A673 (cell line): ENCODE data around the gene ZNG1F. TPM values are rescaled to one million over a fixed set of nuclear protein-coding genes. Genes with fewer than 3 reads are reported as not detected.
"Not testable (repeated sequence)": the region's sequence is repeated elsewhere in the genome, so short reads cannot be mapped to it uniquely, and the experiment has no call there.

ENCODE experiments used
- BruUV-seq: library from RNA; stranded (reverse); fragments of 400-500 nt; replicated peaks from 2 replicates; lab custom pipeline; 2021; lab: Mats Ljungman, UMichigan
- CTCF ChIA-PET: fragments of 300-600 bp; sonication (Branson Sonifier 250); formaldehyde crosslinking; loops from one replicate; lab custom pipeline; 2022; ENCODE audit warnings: antibody characterized with exemption; lab: Charles Lee
- POLR2A ChIA-PET: fragments of 300-600 bp; sonication (Branson Sonifier 250); formaldehyde crosslinking; loops from one replicate; lab custom pipeline; 2022; ENCODE audit warnings: antibody characterized with exemption; ENCODE audit not compliant: low non-redundant PET; lab: Charles Lee
- DNase-seq: peaks from one replicate; pipeline ENCODE4 v3.0.0-alpha.2; 2015; ENCODE audit warnings: low spot score
- H3K27ac ChIP-seq: fragments of 200-600 bp; sonication (generic); 2 replicates; pipeline ENCODE4 v1.5.1; 2016; ENCODE audit warnings: mixed run types, low read depth, mild to moderate bottlenecking, mixed read lengths, antibody characterized with exemption, low read length; ENCODE audit not compliant: poor library complexity, severe bottlenecking
- H3K27me3 ChIP-seq: fragments of 200-600 bp; sonication (generic); replicated peaks from 2 replicates; pipeline ENCODE4 v1.6.1; 2017; ENCODE audit warnings: mixed run types, low read depth, mild to moderate bottlenecking, mixed read lengths, antibody characterized with exemption, low read length; ENCODE audit not compliant: insufficient read depth, poor library complexity
- H3K36me3 ChIP-seq: fragments of 200-600 bp; sonication (generic); 2 replicates; pipeline ENCODE4 v1.6.1; 2016; ENCODE audit warnings: mixed run types, mild to moderate bottlenecking, mixed read lengths, antibody characterized with exemption, low read length; ENCODE audit not compliant: insufficient read depth, poor library complexity, severe bottlenecking
- H3K4me1 ChIP-seq: fragments of 200-600 bp; sonication (generic); 2 replicates; pipeline ENCODE4 v1.6.1; 2017; ENCODE audit warnings: mixed run types, mild to moderate bottlenecking, mixed read lengths, antibody characterized with exemption, low read length; ENCODE audit not compliant: insufficient read depth, poor library complexity, severe bottlenecking
- H3K4me3 ChIP-seq: fragments of 200-600 bp; sonication (generic); 2 replicates; pipeline ENCODE4 v1.5.1; 2016; ENCODE audit warnings: low read depth, mixed run types, mild to moderate bottlenecking, mixed read lengths, low read length; ENCODE audit not compliant: poor library complexity, severe bottlenecking
- H3K9me3 ChIP-seq: fragments of 200-600 bp; sonication (generic); 2 replicates; pipeline ENCODE4 v1.6.1; 2016; ENCODE audit warnings: mixed run types, low read depth, mild to moderate bottlenecking, mixed read lengths, antibody characterized with exemption, low read length; ENCODE audit not compliant: poor library complexity, severe bottlenecking
- EZH2 ChIP-seq: fragments of 200-600 bp; sonication (generic); IDR thresholded peaks from 2 replicates; pipeline ENCODE4 v1.6.1; 2017; ENCODE audit warnings: borderline replicate concordance, low read depth, mild to moderate bottlenecking, mixed read lengths, antibody characterized with exemption, low read length; ENCODE audit not compliant: poor library complexity, severe bottlenecking
- intact Hi-C: fragments of 100-400 bp; cut with micrococcal nuclease; formaldehyde crosslinking; loops from one replicate; pipeline ENCODE4 v1.10.0; 2022; ENCODE audit not compliant: unreplicated experiment
- total RNA-seq: library from RNA; stranded (reverse); gene quantifications from 2 replicates; pipeline ENCODE4 v1.2.3, GENCODE V29; 2021
- TF ChIP-seq, protein P1 (sequence below): fragments of 300-800, 200-600 bp; sonication (generic); conservative IDR thresholded peaks from 2 replicates; pipeline ENCODE4 v1.5.1; 2017; ENCODE audit warnings: low read depth, mild to moderate bottlenecking, antibody characterized with exemption, low read length, moderate library complexity, mixed read lengths

The ZNG1F gene
- total RNA-seq, 1 experiment from 2014 or later: 8.0 TPM

DNA sequence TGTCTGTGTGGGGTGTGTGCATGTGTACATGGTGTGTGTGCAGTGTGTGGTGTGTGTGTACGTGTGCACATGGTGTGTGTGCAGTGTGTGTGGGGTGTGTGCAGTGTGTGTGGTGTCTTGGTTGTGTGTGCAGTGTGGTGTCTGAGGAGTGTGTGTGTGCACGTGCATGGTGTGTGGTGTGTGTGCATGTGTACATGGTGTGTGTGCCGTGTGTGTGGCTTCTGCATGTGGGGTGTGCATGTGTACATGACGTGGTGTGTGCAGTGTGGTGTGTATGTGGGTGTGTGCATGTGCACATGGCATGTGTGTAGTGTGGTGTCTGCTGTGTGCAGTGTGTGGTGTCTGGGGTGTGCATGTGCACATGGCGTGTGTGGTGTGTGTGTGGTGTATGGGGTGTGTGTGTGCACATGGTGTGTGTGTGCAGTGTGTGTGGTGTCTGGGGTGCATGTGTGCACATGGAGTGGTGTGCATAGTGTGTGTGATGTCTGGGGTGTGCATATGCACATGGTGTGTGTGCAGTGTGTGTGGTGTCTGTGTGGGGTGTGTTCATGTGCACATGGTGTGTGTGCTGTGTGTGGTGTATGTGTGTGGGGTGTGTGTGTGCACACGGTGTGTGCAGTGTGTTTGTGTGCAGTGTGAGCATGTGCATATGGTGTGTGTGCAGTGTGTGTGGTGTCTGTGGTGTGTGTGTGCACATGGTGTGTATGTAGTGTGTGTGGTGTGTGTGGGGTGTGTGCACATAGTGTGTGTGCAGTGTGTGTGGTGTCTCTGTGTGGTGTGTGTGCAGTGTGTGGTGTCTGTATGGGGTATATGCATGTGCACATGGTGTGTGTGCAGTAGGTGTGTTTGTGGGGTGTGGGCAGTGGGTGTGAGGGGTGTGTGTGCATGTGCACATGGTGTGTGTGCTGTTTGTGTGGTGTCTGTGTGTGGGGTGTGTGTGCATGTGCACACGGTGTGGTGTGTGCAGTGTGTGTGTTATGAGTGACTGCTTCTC is 40.6 kb upstream of the ZNG1F start:
- no peak overlapping the region for H3K4me3 ChIP-seq
- CTCF ChIA-PET: no interaction called here
- H3K27me3 ChIP-seq: no peaks in the 10 kb centered on the region
- H3K36me3 ChIP-seq: no peaks in the 10 kb centered on the region
- intact Hi-C loops: no loop called here
- BruUV-seq: no TSS peak
- no peaks in the 10 kb centered on the region for H3K4me1 ChIP-seq
- no peak overlapping the region for H3K27ac ChIP-seq
- peaks cover 14% of the 10 kb centered on the region for H3K9me3 ChIP-seq
- DNase-seq: peak; percentile 31
- POLR2A ChIA-PET: no interaction called here
- TF ChIP-seq, protein P1, sequence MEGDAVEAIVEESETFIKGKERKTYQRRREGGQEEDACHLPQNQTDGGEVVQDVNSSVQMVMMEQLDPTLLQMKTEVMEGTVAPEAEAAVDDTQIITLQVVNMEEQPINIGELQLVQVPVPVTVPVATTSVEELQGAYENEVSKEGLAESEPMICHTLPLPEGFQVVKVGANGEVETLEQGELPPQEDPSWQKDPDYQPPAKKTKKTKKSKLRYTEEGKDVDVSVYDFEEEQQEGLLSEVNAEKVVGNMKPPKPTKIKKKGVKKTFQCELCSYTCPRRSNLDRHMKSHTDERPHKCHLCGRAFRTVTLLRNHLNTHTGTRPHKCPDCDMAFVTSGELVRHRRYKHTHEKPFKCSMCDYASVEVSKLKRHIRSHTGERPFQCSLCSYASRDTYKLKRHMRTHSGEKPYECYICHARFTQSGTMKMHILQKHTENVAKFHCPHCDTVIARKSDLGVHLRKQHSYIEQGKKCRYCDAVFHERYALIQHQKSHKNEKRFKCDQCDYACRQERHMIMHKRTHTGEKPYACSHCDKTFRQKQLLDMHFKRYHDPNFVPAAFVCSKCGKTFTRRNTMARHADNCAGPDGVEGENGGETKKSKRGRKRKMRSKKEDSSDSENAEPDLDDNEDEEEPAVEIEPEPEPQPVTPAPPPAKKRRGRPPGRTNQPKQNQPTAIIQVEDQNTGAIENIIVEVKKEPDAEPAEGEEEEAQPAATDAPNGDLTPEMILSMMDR: no peak
- TF ChIP-seq EZH2: no peak

DNA sequence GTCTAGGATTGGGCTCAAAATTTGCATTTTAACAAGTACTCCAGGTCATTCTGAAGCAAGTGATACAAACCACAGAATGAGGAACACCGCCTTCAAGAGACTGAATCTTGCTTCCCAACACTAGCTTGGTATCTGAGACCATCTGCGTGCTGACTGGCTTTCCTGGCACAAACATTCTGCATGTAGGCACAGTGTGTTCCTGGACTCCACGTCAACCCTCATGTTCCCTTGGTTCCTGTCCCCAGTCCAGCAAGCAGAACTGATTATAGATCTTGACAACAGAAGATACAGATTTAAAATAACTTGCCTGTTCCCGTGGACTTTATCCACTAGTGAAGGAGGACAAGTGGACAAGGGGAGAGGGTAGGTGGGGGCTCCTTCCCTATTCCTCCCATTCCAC is 30.7 kb upstream of the ZNG1F start:
- BruUV-seq, POLR2A ChIA-PET, intact Hi-C loops, H3K27ac ChIP-seq, H3K4me1 ChIP-seq, H3K4me3 ChIP-seq, H3K36me3 ChIP-seq, DNase-seq, CTCF ChIA-PET, H3K9me3 ChIP-seq, H3K27me3 ChIP-seq: not testable (repeated sequence)

DNA sequence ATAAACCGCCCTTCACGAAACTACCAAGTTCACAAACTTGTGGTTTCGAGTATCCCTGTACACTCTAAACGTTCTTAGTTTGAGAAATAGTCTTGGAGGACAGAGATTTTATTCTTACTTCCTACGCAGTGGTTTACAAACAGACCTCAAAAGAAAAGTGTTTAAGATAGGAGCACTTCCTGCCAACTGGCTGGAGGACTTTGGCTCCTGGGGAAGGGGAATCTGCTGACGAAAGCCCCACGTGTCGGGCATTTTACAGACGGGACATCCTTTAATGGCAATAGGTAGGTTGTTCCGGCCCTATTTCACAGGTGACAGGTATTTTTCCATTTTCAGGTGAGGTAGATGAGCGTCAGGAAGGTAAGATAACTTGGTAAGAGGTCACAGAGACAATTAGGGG is 678 bp downstream of the ZNG1F start:
- H3K4me3 ChIP-seq, H3K27ac ChIP-seq, H3K36me3 ChIP-seq, H3K27me3 ChIP-seq, H3K9me3 ChIP-seq, DNase-seq, H3K4me1 ChIP-seq, POLR2A ChIA-PET, intact Hi-C loops, BruUV-seq, CTCF ChIA-PET: not testable (repeated sequence)

DNA sequence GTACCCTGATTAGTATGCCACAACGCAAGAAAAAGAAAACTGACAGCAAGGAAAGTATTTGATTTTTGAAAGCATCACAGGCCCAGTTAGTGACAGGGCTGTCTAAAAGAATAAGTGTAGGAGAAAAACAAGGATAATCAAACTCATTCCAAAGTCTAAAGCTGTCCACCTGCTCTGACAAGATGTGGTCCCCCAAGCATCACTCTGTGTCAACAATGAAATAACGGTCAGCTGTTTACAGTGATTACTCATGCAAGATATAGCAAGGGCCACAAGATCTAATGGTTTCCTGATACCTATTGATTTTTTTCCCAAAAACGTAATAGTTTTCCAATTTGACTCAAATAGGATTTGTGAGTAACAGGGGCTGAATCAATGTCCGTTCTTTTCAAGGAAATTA is 14.1 kb downstream of the ZNG1F start:
- intact Hi-C loops, H3K4me3 ChIP-seq, DNase-seq, H3K27ac ChIP-seq, POLR2A ChIA-PET, H3K4me1 ChIP-seq, CTCF ChIA-PET, H3K36me3 ChIP-seq, H3K27me3 ChIP-seq, H3K9me3 ChIP-seq, BruUV-seq: not testable (repeated sequence)

DNA sequence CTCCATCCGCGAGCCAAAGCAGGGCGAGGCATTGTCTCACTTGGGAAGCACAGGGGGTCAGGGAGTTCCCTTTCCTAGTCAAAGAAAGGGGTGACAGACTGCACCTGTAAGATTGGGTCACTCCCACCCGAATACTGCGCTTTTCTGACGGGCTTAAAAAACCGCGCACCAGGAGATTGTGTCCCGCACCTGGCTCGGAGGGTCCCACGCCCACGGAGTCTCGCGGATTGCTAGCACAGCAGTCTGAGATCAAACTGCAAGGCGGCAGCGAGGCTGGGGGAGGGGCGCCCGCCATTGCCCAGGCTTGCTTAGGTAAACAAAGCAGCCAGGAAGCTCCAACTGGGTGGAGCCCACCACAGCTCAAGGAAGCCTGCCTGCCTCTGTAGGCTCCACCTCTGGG is 39.0 kb downstream of the ZNG1F start:
- intact Hi-C loops, H3K27me3 ChIP-seq, H3K4me1 ChIP-seq, H3K4me3 ChIP-seq, H3K9me3 ChIP-seq, H3K27ac ChIP-seq, H3K36me3 ChIP-seq, DNase-seq, POLR2A ChIA-PET, CTCF ChIA-PET, BruUV-seq: not testable (repeated sequence)

DNA sequence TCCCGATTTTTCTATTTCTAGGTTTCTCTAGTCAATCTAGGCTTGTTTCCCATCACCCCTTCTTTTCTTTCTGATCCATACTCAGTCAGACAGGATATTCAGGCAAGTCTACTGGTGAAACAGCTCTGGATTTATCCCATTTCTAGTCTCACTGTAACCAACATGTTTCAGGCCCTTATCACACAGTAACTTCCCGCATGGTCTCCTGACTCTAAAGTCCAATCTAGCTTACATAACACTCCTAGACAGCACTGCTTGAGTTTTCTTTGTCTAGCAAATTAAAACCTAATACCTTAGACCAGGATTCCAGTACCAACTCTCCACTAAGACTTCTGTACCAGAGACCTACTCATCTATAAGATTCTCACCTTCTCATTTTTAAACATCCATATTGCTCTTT is 47.2 kb downstream of the ZNG1F start:
- H3K36me3 ChIP-seq, CTCF ChIA-PET, H3K4me3 ChIP-seq, POLR2A ChIA-PET, intact Hi-C loops, H3K27ac ChIP-seq, DNase-seq, H3K4me1 ChIP-seq, H3K27me3 ChIP-seq, BruUV-seq, H3K9me3 ChIP-seq: not testable (repeated sequence)
